Measurements from ENCODE around the gene LDLR.

DNA sequence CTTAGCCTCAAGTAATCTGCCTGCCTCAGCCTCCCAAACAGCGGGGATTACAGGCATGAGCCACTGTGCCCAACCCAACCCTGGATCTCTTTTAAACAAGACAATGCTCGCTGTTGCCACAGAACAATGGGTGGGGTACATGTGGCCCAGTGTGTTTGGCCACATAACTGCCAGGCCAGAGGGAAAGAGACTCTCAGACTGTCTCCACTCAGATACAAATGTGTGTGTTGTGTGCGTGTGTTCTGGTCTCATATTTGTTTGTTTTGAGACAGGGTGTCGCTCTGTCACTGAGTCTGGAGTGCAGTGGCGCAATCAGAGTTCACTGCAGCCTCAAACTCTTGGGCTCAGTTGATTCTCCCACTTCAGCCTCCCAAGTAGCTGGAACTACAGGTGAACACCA lies 25.8 kb downstream of the LDLR start:
- TF ChIP-seq, protein P1, sequence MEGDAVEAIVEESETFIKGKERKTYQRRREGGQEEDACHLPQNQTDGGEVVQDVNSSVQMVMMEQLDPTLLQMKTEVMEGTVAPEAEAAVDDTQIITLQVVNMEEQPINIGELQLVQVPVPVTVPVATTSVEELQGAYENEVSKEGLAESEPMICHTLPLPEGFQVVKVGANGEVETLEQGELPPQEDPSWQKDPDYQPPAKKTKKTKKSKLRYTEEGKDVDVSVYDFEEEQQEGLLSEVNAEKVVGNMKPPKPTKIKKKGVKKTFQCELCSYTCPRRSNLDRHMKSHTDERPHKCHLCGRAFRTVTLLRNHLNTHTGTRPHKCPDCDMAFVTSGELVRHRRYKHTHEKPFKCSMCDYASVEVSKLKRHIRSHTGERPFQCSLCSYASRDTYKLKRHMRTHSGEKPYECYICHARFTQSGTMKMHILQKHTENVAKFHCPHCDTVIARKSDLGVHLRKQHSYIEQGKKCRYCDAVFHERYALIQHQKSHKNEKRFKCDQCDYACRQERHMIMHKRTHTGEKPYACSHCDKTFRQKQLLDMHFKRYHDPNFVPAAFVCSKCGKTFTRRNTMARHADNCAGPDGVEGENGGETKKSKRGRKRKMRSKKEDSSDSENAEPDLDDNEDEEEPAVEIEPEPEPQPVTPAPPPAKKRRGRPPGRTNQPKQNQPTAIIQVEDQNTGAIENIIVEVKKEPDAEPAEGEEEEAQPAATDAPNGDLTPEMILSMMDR (IDR thresholded peaks at IDR 0.05) = no peak
- no peak for TF ChIP-seq POLR2A (IDR thresholded peaks at IDR 0.05)

All from tibial nerve (tissue), 3 donors.